WTC11 (cell line): Measurements from ENCODE around the gene CLEC12A. TPM values are rescaled to one million over a fixed set of nuclear protein-coding genes. Genes with fewer than 3 reads are reported as not detected.
A peak's percentile ranks its signal among the peaks of the same experiment; 100 is the strongest.

Source experiments
- ATAC-seq: fragments of 200-7000 bp; cut with Tn5 transposase; 2 replicates; pipeline ENCODE4 v1.10.0; 2021; ENCODE audit warnings: mild to moderate bottlenecking, moderate library complexity
- CTCF ChIA-PET: fragments of 300-600 bp; sonication (Branson Sonifier 250); formaldehyde crosslinking; loops from one replicate; lab custom pipeline; 2021; ENCODE audit warnings: antibody characterized with exemption; lab: Charles Lee
- POLR2A ChIA-PET: fragments of 350-600 bp; sonication (Branson Sonifier 250); formaldehyde crosslinking; loops from one replicate; lab custom pipeline; 2021; ENCODE audit warnings: antibody characterized with exemption; lab: Charles Lee
- DNase-seq: peaks from one replicate; pipeline ENCODE4 v3.0.0; 2021; ENCODE audit warnings: low spot score
- H3K27ac Mint-ChIP-seq: 2 replicates; pipeline ENCODE4 v1.8.0; 2021; ENCODE audit warnings: mixed read lengths
- H3K27me3 Mint-ChIP-seq: 2 replicates; pipeline ENCODE4 v1.8.0; 2021; ENCODE audit warnings: low read depth, mild to moderate bottlenecking, moderate library complexity, mixed read lengths
- H3K36me3 Mint-ChIP-seq: 2 replicates; pipeline ENCODE4 v1.8.0; 2021; ENCODE audit warnings: mixed read lengths
- H3K4me1 Mint-ChIP-seq: 2 replicates; pipeline ENCODE4 v1.8.0; 2022; ENCODE audit warnings: mixed read lengths
- H3K4me3 Mint-ChIP-seq: 2 replicates; pipeline ENCODE4 v1.8.0; 2021; ENCODE audit warnings: mild to moderate bottlenecking, moderate library complexity, mixed read lengths
- H3K9me3 Mint-ChIP-seq: 2 replicates; pipeline ENCODE4 v1.8.0; 2021; ENCODE audit warnings: mixed read lengths
- CREM ChIP-seq: sonication (generic); formaldehyde crosslinking; IDR thresholded peaks from 2 replicates; pipeline ENCODE4 v1.8.1; 2022; ENCODE audit warnings: mild to moderate bottlenecking, missing genetic modification reagents, moderate library complexity
- ERG ChIP-seq: fragments of 250-450 bp; sonication (Bioruptor Pico); IDR thresholded peaks from 2 replicates; pipeline ENCODE4 v1.8.0; 2021; ENCODE audit warnings: mild to moderate bottlenecking
- FOXP1 ChIP-seq: sonication (generic); formaldehyde crosslinking; IDR thresholded peaks from 2 replicates; pipeline ENCODE4 v1.8.0; 2022; ENCODE audit warnings: missing genetic modification reagents, mild to moderate bottlenecking, moderate library complexity, borderline replicate concordance
- FOXP4 ChIP-seq: sonication (generic); formaldehyde crosslinking; IDR thresholded peaks from 2 replicates; pipeline ENCODE4 v1.8.0; 2022; ENCODE audit warnings: mild to moderate bottlenecking, missing genetic modification reagents
- HMGA2 ChIP-seq: fragments of 250-450 bp; sonication (Bioruptor Pico); IDR thresholded peaks from 2 replicates; pipeline ENCODE4 v1.4.0; 2021; ENCODE audit warnings: mild to moderate bottlenecking, moderate library complexity
- IRF1 ChIP-seq: sonication (generic); formaldehyde crosslinking; IDR thresholded peaks from 2 replicates; pipeline ENCODE4 v1.8.0; 2023; ENCODE audit warnings: missing genetic modification reagents
- OVOL2 ChIP-seq: fragments of 250-450 bp; sonication (Bioruptor Pico); IDR thresholded peaks from 2 replicates; pipeline ENCODE4 v1.9.0; 2021; ENCODE audit warnings: mild to moderate bottlenecking, borderline replicate concordance
- PRDM15 ChIP-seq: sonication (generic); formaldehyde crosslinking; IDR thresholded peaks from 2 replicates; pipeline ENCODE4 v1.8.0; 2022; ENCODE audit warnings: missing genetic modification reagents
- PRRX2 ChIP-seq: fragments of 250-450 bp; sonication (Bioruptor Pico); IDR thresholded peaks from 2 replicates; pipeline ENCODE4 v1.8.0; 2021; ENCODE audit warnings: mild to moderate bottlenecking
- TCF7 ChIP-seq: sonication (generic); formaldehyde crosslinking; IDR thresholded peaks from 2 replicates; pipeline ENCODE4 v1.8.0; 2022; ENCODE audit warnings: mild to moderate bottlenecking, low read depth, missing genetic modification reagents, moderate library complexity
- TP53 ChIP-seq: sonication (generic); formaldehyde crosslinking; IDR thresholded peaks from 2 replicates; pipeline ENCODE4 v1.8.1; 2023; ENCODE audit warnings: mild to moderate bottlenecking, missing genetic modification reagents
- ZBTB43 ChIP-seq: sonication (generic); formaldehyde crosslinking; IDR thresholded peaks from 2 replicates; pipeline ENCODE4 v1.8.1; 2023; ENCODE audit warnings: mild to moderate bottlenecking, missing genetic modification reagents
- ZMAT4 ChIP-seq: fragments of 250-450 bp; sonication (Bioruptor Pico); IDR thresholded peaks from 2 replicates; pipeline ENCODE4 v1.9.0; 2021; ENCODE audit warnings: mild to moderate bottlenecking
- ZNF121 ChIP-seq: sonication (generic); formaldehyde crosslinking; IDR thresholded peaks from 2 replicates; pipeline ENCODE4 v1.8.0; 2023; ENCODE audit warnings: missing genetic modification reagents
- ZNF138 ChIP-seq: sonication (generic); formaldehyde crosslinking; conservative IDR thresholded peaks from 2 replicates; pipeline ENCODE4 v1.8.1; 2022; ENCODE audit warnings: mild to moderate bottlenecking, moderate library complexity, missing genetic modification reagents
- ZNF396 ChIP-seq: fragments of 250-450 bp; sonication (Bioruptor Pico); IDR thresholded peaks from 2 replicates; pipeline ENCODE4 v1.8.0; 2021; ENCODE audit warnings: mild to moderate bottlenecking, moderate library complexity, borderline replicate concordance
- ZNF425 ChIP-seq: fragments of 250-450 bp; sonication (Bioruptor Pico); conservative IDR thresholded peaks from 2 replicates; pipeline ENCODE4 v1.9.0; 2021; ENCODE audit warnings: mild to moderate bottlenecking
- ZNF671 ChIP-seq: fragments of 250-450 bp; sonication (Bioruptor Pico); IDR thresholded peaks from 2 replicates; pipeline ENCODE4 v1.8.0; 2021; ENCODE audit warnings: mild to moderate bottlenecking
- total RNA-seq: library from RNA; stranded (reverse); gene quantifications from 3 replicates; pipeline ENCODE4 v1.2.3, GENCODE V29; 2021

Gene CLEC12A
- total RNA-seq, 1 experiment from 2014 or later: not detected

- POLR2A ChIA-PET: no interaction called here
- CTCF ChIA-PET: interaction anchor here (1.5 to 1.7 kb wide), 2 partner anchors 21 to 281 kb away, joined by 4 to 9 read pairs; partner anchors contain the start of gene CLEC12B
- Mint-ChIP-seq H3K27me3 (no peaks in the 10 kb centered on the region), H3K4me1 (peaks cover 16% of the 10 kb centered on the region), H3K36me3 (peaks cover 9% of the 10 kb centered on the region; the same call in 1 of the 2 replicates), H3K27ac (peak overlapping the region; percentile 85), H3K4me3 (no peak overlapping the region), H3K9me3 (peaks cover 22% of the 10 kb centered on the region)
- no peak for ATAC-seq
- TF ChIP-seq FOXP1 (CRISPR knock-in tag) (no peak), ZMAT4 (CRISPR knock-in tag) (no peak), TCF7 (no peak), IRF1 (CRISPR knock-in tag) (no peak), ZNF425 (no peak), TP53 (CRISPR knock-in tag) (no peak), PRDM15 (CRISPR knock-in tag) (no peak), ZNF671 (no peak), ZNF121 (CRISPR knock-in tag) (no peak), PRRX2 (CRISPR knock-in tag) (no peak), ZNF138 (CRISPR knock-in tag) (no peak), ZBTB43 (CRISPR knock-in tag) (no peak), CREM (no peak), ZNF396 (CRISPR knock-in tag) (no peak), FOXP4 (CRISPR knock-in tag) (no peak), ERG (CRISPR knock-in tag) (no peak), OVOL2 (CRISPR knock-in tag) (no peak), HMGA2 (CRISPR knock-in tag) (no peak)
- DNase-seq: no peak
Observed at GRCh38 chr12:10031321-10031720, 60.1 kb downstream of the CLEC12A start.
